Astrocyte (in vitro differentiated cells and primary cell): Measurements from ENCODE around the gene LANCL2. TPM values are rescaled to one million over a fixed set of nuclear protein-coding genes. Genes with fewer than 3 reads are reported as not detected.

Source experiments
- DNase-seq: peaks from one replicate; pipeline ENCODE4 v3.0.0-alpha.2; 2010; ENCODE audit warnings: low read depth
- FAIRE-seq: peaks from 2 replicates; lab custom pipeline; 2011; peaks lifted over from hg19 to GRCh38; lab: Jason Lieb, UNC
- H2AFZ ChIP-seq: 2 replicates; pipeline ENCODE4 v1.6.0; 2012; ENCODE audit warnings: low read depth, low read length, inconsistent platforms
- H3K27ac ChIP-seq: 2 replicates; pipeline ENCODE4 v1.5.1; 2011; ENCODE audit warnings: low read depth, low read length, inconsistent platforms
- H3K27me3 ChIP-seq: 2 replicates; pipeline ENCODE4 v1.6.0; 2011; ENCODE audit warnings: low read length, inconsistent platforms; ENCODE audit not compliant: insufficient read depth
- H3K36me3 ChIP-seq: 2 replicates; pipeline ENCODE4 v1.5.1; 2011; ENCODE audit warnings: low read length, inconsistent platforms; ENCODE audit not compliant: insufficient read depth
- H3K4me1 ChIP-seq: 2 replicates; pipeline ENCODE4 v1.5.1; 2011; ENCODE audit warnings: low read length, inconsistent platforms; ENCODE audit not compliant: insufficient read depth
- H3K4me2 ChIP-seq: 2 replicates; pipeline ENCODE4 v1.6.0; 2012; ENCODE audit warnings: low read length, inconsistent platforms
- H3K4me3 ChIP-seq: 2 replicates; pipeline ENCODE4 v1.5.1; 2011; ENCODE audit warnings: low read depth, mild to moderate bottlenecking, low read length, inconsistent platforms; ENCODE audit not compliant: insufficient read depth
- H3K79me2 ChIP-seq: 2 replicates; pipeline ENCODE4 v1.6.0; 2012; ENCODE audit warnings: mild to moderate bottlenecking, low read length, inconsistent platforms; ENCODE audit not compliant: insufficient read depth
- H3K9ac ChIP-seq: 2 replicates; pipeline ENCODE4 v1.6.0; 2012; ENCODE audit warnings: mild to moderate bottlenecking, low read length, inconsistent platforms
- H3K9me3 ChIP-seq: 2 replicates; pipeline ENCODE4 v1.5.1; 2012; ENCODE audit warnings: low read depth, mild to moderate bottlenecking, low read length, inconsistent platforms; ENCODE audit not compliant: insufficient read depth
- H4K20me1 ChIP-seq: 2 replicates; pipeline ENCODE4 v1.6.0; 2012; ENCODE audit warnings: low read length, inconsistent platforms; ENCODE audit not compliant: insufficient read depth
- H3K27ac Mint-ChIP-seq: one replicate; pipeline ENCODE4 v1.8.0; 2021; ENCODE audit warnings: mild to moderate bottlenecking, mixed read lengths; ENCODE audit not compliant: unreplicated experiment
- H3K27me3 Mint-ChIP-seq: one replicate; pipeline ENCODE4 v1.8.0; 2021; ENCODE audit warnings: low read depth, mixed read lengths; ENCODE audit not compliant: unreplicated experiment
- H3K36me3 Mint-ChIP-seq: one replicate; pipeline ENCODE4 v1.8.0; 2021; ENCODE audit warnings: low read depth, mixed read lengths; ENCODE audit not compliant: unreplicated experiment
- H3K4me1 Mint-ChIP-seq: one replicate; pipeline ENCODE4 v1.8.0; 2021; ENCODE audit warnings: low read depth, mixed read lengths; ENCODE audit not compliant: unreplicated experiment
- H3K4me3 Mint-ChIP-seq: one replicate; pipeline ENCODE4 v1.8.0; 2021; ENCODE audit warnings: mild to moderate bottlenecking, moderate library complexity, mixed read lengths; ENCODE audit not compliant: unreplicated experiment
- H3K9me3 Mint-ChIP-seq: one replicate; pipeline ENCODE4 v1.8.0; 2021; ENCODE audit warnings: mild to moderate bottlenecking, mixed read lengths; ENCODE audit not compliant: unreplicated experiment
- CTCF ChIP-seq: IDR thresholded peaks from 2 replicates; pipeline ENCODE4 v1.5.1; 2011; ENCODE audit warnings: low read depth, mild to moderate bottlenecking, inconsistent platforms, low read length, moderate library complexity; ENCODE audit not compliant: insufficient read depth
- EZH2 ChIP-seq: IDR thresholded peaks from 2 replicates; pipeline ENCODE4 v1.6.1; 2012; ENCODE audit warnings: mild to moderate bottlenecking, low read length, inconsistent platforms; ENCODE audit not compliant: insufficient read depth
- total RNA-seq: library from RNA; stranded (reverse); gene quantifications from 2 replicates; pipeline ENCODE4 v1.2.1, GENCODE V29; 2021

The LANCL2 gene
- total RNA-seq, 1 donor from 2014 or later, result 35.9 TPM

GRCh38 chr7:55465691-55466090 lies 100.6 kb downstream of the LANCL2 start:
- peak overlapping the region; percentile 50 for H3K27ac Mint-ChIP-seq
- no peak overlapping the region for H3K27ac ChIP-seq
- DNase-seq (no peak), FAIRE-seq (no peak)
- H3K27me3 ChIP-seq, result no peaks in the 10 kb centered on the region
- H3K36me3 Mint-ChIP-seq, result peaks cover 48% of the 10 kb centered on the region
- no peaks in the 10 kb centered on the region for H3K9me3 ChIP-seq
- no peak overlapping the region for H3K4me3 ChIP-seq
- no peaks in the 10 kb centered on the region for H3K79me2 ChIP-seq
- H3K4me1 ChIP-seq, result no peaks in the 10 kb centered on the region
- H3K9me3 Mint-ChIP-seq, result peaks cover 9% of the 10 kb centered on the region
- H3K27me3 Mint-ChIP-seq, result no peaks in the 10 kb centered on the region
- H2AFZ ChIP-seq, result no peak overlapping the region
- TF ChIP-seq EZH2 (no peak), CTCF (no peak)
- H4K20me1 ChIP-seq, result peaks cover 18% of the 10 kb centered on the region
- no peak overlapping the region for H3K9ac ChIP-seq
- no peak overlapping the region for H3K4me3 Mint-ChIP-seq
- H3K4me1 Mint-ChIP-seq, result peaks cover 11% of the 10 kb centered on the region
- H3K36me3 ChIP-seq, result peaks cover 12% of the 10 kb centered on the region
- H3K4me2 ChIP-seq, result no peak overlapping the region

GRCh38 chr7:55467047-55467593 lies 102.0 kb downstream of the LANCL2 start:
- H3K36me3 Mint-ChIP-seq, result peaks cover 43% of the 10 kb centered on the region
- no peak for TF ChIP-seq CTCF
- no peak for TF ChIP-seq EZH2
- no peaks in the 10 kb centered on the region for H3K9me3 ChIP-seq
- no peaks in the 10 kb centered on the region for H3K4me1 ChIP-seq
- no peak overlapping the region for H3K27ac ChIP-seq
- H3K27ac Mint-ChIP-seq, result no peak overlapping the region
- no peak overlapping the region for H3K4me3 Mint-ChIP-seq
- peaks cover 12% of the 10 kb centered on the region for H3K36me3 ChIP-seq
- peaks cover 18% of the 10 kb centered on the region for H4K20me1 ChIP-seq
- no peak overlapping the region for H2AFZ ChIP-seq
- FAIRE-seq (no peak), DNase-seq (no peak)
- peaks cover 11% of the 10 kb centered on the region for H3K4me1 Mint-ChIP-seq
- H3K79me2 ChIP-seq, result no peaks in the 10 kb centered on the region
- no peaks in the 10 kb centered on the region for H3K27me3 Mint-ChIP-seq
- H3K4me2 ChIP-seq, result no peak overlapping the region
- no peaks in the 10 kb centered on the region for H3K27me3 ChIP-seq
- H3K4me3 ChIP-seq, result no peak overlapping the region
- peaks cover 7% of the 10 kb centered on the region for H3K9me3 Mint-ChIP-seq
- no peak overlapping the region for H3K9ac ChIP-seq

GRCh38 chr7:55468495-55468894 lies 103.4 kb downstream of the LANCL2 start:
- Mint-ChIP-seq H3K36me3 (peaks cover 36% of the 10 kb centered on the region), H3K9me3 (peaks cover 2% of the 10 kb centered on the region), H3K4me3 (no peak overlapping the region), H3K4me1 (peaks cover 11% of the 10 kb centered on the region), H3K27ac (no peak overlapping the region), H3K27me3 (no peaks in the 10 kb centered on the region)
- no peaks in the 10 kb centered on the region for H3K27me3 ChIP-seq
- peaks cover 12% of the 10 kb centered on the region for H3K36me3 ChIP-seq
- no peaks in the 10 kb centered on the region for H3K79me2 ChIP-seq
- H4K20me1 ChIP-seq, result peaks cover 18% of the 10 kb centered on the region
- H3K9me3 ChIP-seq, result no peaks in the 10 kb centered on the region
- FAIRE-seq (no peak), DNase-seq (no peak)
- H3K9ac ChIP-seq, result no peak overlapping the region
- no peak overlapping the region for H3K27ac ChIP-seq
- H3K4me2 ChIP-seq, result no peak overlapping the region
- H3K4me1 ChIP-seq, result no peaks in the 10 kb centered on the region
- no peak overlapping the region for H2AFZ ChIP-seq
- H3K4me3 ChIP-seq, result no peak overlapping the region
- no peak for TF ChIP-seq EZH2
- no peak for TF ChIP-seq CTCF
